SK-N-SH treated with all-trans-retinoic acid at 6 μM for 48 hours (cell line): ENCODE data around the gene ENTR1.

Source experiments
- ATAC-seq: fragments of 200-7000 bp; cut with Tn5 transposase; 3 replicates; pipeline ENCODE4 v1.9.1; 2020; ENCODE audit warnings: mild to moderate bottlenecking, moderate library complexity
- CREB5 ChIP-seq: fragments of 250-450 bp; sonication (Bioruptor Pico); IDR thresholded peaks from 2 replicates; pipeline ENCODE4 v1.5.1; 2020; ENCODE audit warnings: low read depth, mild to moderate bottlenecking, moderate library complexity
- CSDC2 ChIP-seq: fragments of 250-450 bp; sonication (Bioruptor Pico); IDR thresholded peaks from 2 replicates; pipeline ENCODE4 v1.5.0; 2020; ENCODE audit warnings: mild to moderate bottlenecking, moderate library complexity
- CSRNP3 ChIP-seq: fragments of 250-450 bp; sonication (Bioruptor Pico); IDR thresholded peaks from 2 replicates; pipeline ENCODE4 v1.5.1; 2021; ENCODE audit warnings: mild to moderate bottlenecking, moderate library complexity
- ESRRG ChIP-seq: fragments of 250-450 bp; sonication (Bioruptor Pico); IDR thresholded peaks from 2 replicates; pipeline ENCODE4 v1.6.1; 2021; ENCODE audit warnings: mild to moderate bottlenecking
- GLIS3 ChIP-seq: fragments of 250-450 bp; sonication (Bioruptor Pico); IDR thresholded peaks from 2 replicates; pipeline ENCODE4 v1.5.0; 2020; ENCODE audit warnings: mild to moderate bottlenecking, moderate library complexity
- OSR1 ChIP-seq: fragments of 250-450 bp; sonication (Bioruptor Pico); IDR thresholded peaks from 2 replicates; pipeline ENCODE4 v1.8.0; 2022; ENCODE audit warnings: moderate library complexity, mild to moderate bottlenecking, inconsistent platforms
- PATZ1 ChIP-seq: fragments of 250-450 bp; sonication (Bioruptor Pico); IDR thresholded peaks from 2 replicates; pipeline ENCODE4 v1.8.0; 2020; ENCODE audit warnings: mild to moderate bottlenecking, moderate library complexity, borderline replicate concordance
- POU6F1 ChIP-seq: fragments of 250-450 bp; sonication (Bioruptor Pico); IDR thresholded peaks from 2 replicates; pipeline ENCODE4 v1.8.0; 2021; ENCODE audit warnings: low read depth, mild to moderate bottlenecking, moderate library complexity, borderline replicate concordance
- RARB ChIP-seq: fragments of 250-450 bp; sonication (Bioruptor Pico); IDR thresholded peaks from 2 replicates; pipeline ENCODE4 v1.8.0; 2021; ENCODE audit warnings: mild to moderate bottlenecking, moderate library complexity
- TCF4 ChIP-seq: fragments of 250-450 bp; sonication (Bioruptor Pico); IDR thresholded peaks from 2 replicates; pipeline ENCODE4 v1.8.0; 2021; ENCODE audit warnings: mild to moderate bottlenecking, moderate library complexity, borderline replicate concordance
- TOX ChIP-seq: fragments of 250-450 bp; sonication (Bioruptor Pico); IDR thresholded peaks from 2 replicates; pipeline ENCODE4 v1.8.0; 2021; ENCODE audit warnings: mild to moderate bottlenecking, moderate library complexity, borderline replicate concordance
- ZC3H10 ChIP-seq: fragments of 250-450 bp; sonication (Bioruptor Pico); IDR thresholded peaks from 2 replicates; pipeline ENCODE4 v1.5.1; 2021; ENCODE audit warnings: mild to moderate bottlenecking, moderate library complexity
- ZFP3 ChIP-seq: fragments of 250-450 bp; sonication (Bioruptor Pico); IDR thresholded peaks from 2 replicates; pipeline ENCODE4 v1.5.0; 2020; ENCODE audit warnings: mild to moderate bottlenecking, moderate library complexity
- ZFP30 ChIP-seq: fragments of 450-650 bp; formaldehyde crosslinking; IDR thresholded peaks from 2 replicates; pipeline ENCODE4 v1.5.0; 2022; ENCODE audit warnings: mild to moderate bottlenecking, moderate library complexity
- ZNF565 ChIP-seq: fragments of 450-650 bp; formaldehyde crosslinking; conservative IDR thresholded peaks from 2 replicates; pipeline ENCODE4 v1.5.0; 2020; ENCODE audit warnings: low read depth, mild to moderate bottlenecking, moderate library complexity
- ZNF70 ChIP-seq: fragments of 450-650 bp; formaldehyde crosslinking; IDR thresholded peaks from 2 replicates; pipeline ENCODE4 v1.5.0; 2020; ENCODE audit warnings: mild to moderate bottlenecking, moderate library complexity
- ZNF8 ChIP-seq: fragments of 450-650 bp; formaldehyde crosslinking; IDR thresholded peaks from 2 replicates; pipeline ENCODE4 v1.5.0; 2020; ENCODE audit warnings: mild to moderate bottlenecking, moderate library complexity

Gene ENTR1

DNA sequence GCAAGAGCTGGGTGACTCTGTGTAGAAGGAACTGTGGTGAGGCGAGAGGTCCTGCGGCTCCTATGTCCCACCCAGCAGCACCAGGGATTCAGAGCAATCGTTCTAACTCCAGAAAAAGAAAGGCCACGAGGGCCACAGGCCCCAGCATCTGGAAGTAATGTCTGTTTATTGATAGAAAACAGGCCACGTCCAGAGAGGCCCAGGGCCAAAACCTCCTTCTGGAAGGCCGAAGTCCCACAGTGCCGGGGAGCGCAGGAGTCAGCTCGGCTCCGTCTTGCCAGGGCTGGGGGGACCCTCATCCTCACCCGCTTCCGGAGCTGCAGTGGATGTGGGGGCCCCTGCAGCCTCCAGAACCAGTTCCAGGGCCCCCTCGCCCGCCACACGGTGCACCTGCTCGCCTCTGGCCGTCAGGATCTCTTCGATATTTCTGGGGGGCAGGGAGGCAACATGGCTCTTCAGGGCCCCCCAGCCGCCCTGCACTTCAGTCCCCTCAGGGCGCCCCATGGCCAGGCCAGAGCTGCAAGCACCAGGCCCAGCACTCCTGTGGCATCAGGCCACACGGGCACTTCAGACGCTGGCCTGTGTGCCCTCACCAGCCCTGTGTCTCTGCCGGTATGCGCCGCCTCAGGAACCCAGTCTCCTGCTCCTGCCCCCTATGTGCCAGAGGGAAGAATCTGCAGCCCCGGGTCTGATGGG, 48.5 kb downstream of the ENTR1 start:
- no peak for ATAC-seq
- TF ChIP-seq TCF4 (CRISPR knock-in tag), result peak; percentile 68
- no peak for TF ChIP-seq ZNF8 (CRISPR knock-in tag)
- TF ChIP-seq, all 23 proteins: peak for 1

DNA sequence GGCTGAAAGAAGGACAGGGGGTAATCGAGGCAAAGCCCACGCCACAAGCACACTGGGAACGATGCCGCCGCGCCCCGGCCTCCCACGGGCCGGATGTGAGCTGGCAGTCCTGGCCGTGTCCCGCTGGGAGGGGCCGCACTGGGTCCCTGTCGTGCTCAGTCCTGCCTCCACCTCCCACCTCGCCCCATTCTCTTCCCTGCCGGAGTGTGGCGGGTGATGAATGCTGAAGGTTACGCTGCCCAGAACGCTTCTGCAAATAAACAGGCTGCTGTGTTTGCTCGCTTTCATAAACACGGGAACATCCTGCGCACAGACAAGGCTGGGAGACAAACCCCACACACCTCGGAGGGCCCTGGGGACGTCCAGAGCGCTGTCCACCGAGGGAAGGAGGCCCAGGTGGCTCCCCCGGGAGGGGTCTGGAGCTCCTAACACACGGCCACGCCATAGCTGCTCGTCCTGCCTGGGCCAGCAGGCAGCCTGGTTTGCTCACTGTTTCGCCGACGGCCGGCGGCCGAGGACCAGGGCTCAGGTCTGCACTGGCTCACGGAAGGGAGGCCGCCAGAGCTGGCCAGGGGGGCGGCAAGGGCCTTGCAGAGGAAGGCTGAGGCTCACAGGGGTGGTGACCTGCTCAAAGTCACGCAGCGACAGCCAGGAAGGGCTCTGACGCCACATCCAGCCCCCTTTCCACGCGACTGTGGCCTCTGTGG, 49.2 kb downstream of the ENTR1 start:
- no peak for ATAC-seq
- TF ChIP-seq TCF4 (CRISPR knock-in tag) (no peak), ZFP3 (CRISPR knock-in tag) (no peak), CSRNP3 (CRISPR knock-in tag) (no peak), RARB (CRISPR knock-in tag) (no peak), OSR1 (CRISPR knock-in tag) (no peak), ZNF70 (CRISPR knock-in tag) (no peak), TOX (no peak), ZC3H10 (CRISPR knock-in tag) (no peak), CREB5 (CRISPR knock-in tag) (no peak), ZNF565 (CRISPR knock-in tag) (no peak), CSDC2 (no peak), POU6F1 (CRISPR knock-in tag) (no peak), ESRRG (CRISPR knock-in tag) (no peak), GLIS3 (CRISPR knock-in tag) (no peak)
- TF ChIP-seq, all 23 proteins: peak for 0

- no peak for ATAC-seq
- TF ChIP-seq ZNF70 (CRISPR knock-in tag), result no peak
- TF ChIP-seq PATZ1 (CRISPR knock-in tag), result no peak
- no peak for TF ChIP-seq TOX
- no peak for TF ChIP-seq ZNF565 (CRISPR knock-in tag)
- TF ChIP-seq RARB (CRISPR knock-in tag), result no peak
- no peak for TF ChIP-seq POU6F1 (CRISPR knock-in tag)
- no peak for TF ChIP-seq ZNF8 (CRISPR knock-in tag)
- no peak for TF ChIP-seq ZC3H10 (CRISPR knock-in tag)
- TF ChIP-seq CREB5 (CRISPR knock-in tag), result no peak
- TF ChIP-seq ZFP30 (CRISPR knock-in tag), result no peak
Observed at GRCh38 chr9:136359774-136360718, 50.4 kb downstream of the ENTR1 start.
